Smooth muscle cell (in vitro differentiated cells): Measurements from ENCODE around the gene ENO2. TPM values are rescaled to one million over a fixed set of nuclear protein-coding genes. Genes with fewer than 3 reads are reported as not detected.
A peak's percentile ranks its signal among the peaks of the same experiment; 100 is the strongest.

Experiments used
- DNase-seq: peaks from one replicate; lab custom pipeline; 2025; ENCODE audit not compliant: unreplicated experiment; lab: John Stamatoyannopoulos, UW
- H2AFZ ChIP-seq: fragments of 200-600 bp; sonication (generic); 2 replicates; pipeline ENCODE4 v1.6.0; 2016; ENCODE audit warnings: antibody characterized with exemption, low read depth, mild to moderate bottlenecking
- H3F3A ChIP-seq: fragments of 200-600 bp; sonication (generic); 2 replicates; pipeline ENCODE4 v1.6.0; 2017; ENCODE audit warnings: antibody characterized with exemption, low read depth
- H3K27ac ChIP-seq: fragments of 200-600 bp; sonication (generic); 2 replicates; pipeline ENCODE4 v1.5.1; 2016; ENCODE audit warnings: low read depth, mild to moderate bottlenecking
- H3K27me3 ChIP-seq: fragments of 200-600 bp; sonication (generic); 2 replicates; pipeline ENCODE4 v1.6.1; 2016; ENCODE audit warnings: low read depth, mild to moderate bottlenecking
- H3K36me3 ChIP-seq: fragments of 200-600 bp; sonication (generic); 2 replicates; pipeline ENCODE4 v1.5.1; 2016; ENCODE audit warnings: low read depth
- H3K4me1 ChIP-seq: fragments of 200-600 bp; sonication (generic); 2 replicates; pipeline ENCODE4 v1.5.1; 2016; ENCODE audit warnings: low read depth
- H3K4me2 ChIP-seq: fragments of 200-600 bp; sonication (generic); 2 replicates; pipeline ENCODE4 v1.6.0; 2016; ENCODE audit warnings: mild to moderate bottlenecking
- H3K4me3 ChIP-seq: fragments of 200-600 bp; sonication (generic); 2 replicates; pipeline ENCODE4 v1.5.1; 2016; ENCODE audit warnings: mild to moderate bottlenecking
- H3K79me2 ChIP-seq: fragments of 200-600 bp; sonication (generic); 2 replicates; pipeline ENCODE4 v1.6.0; 2016; ENCODE audit warnings: low read depth, mild to moderate bottlenecking
- H3K9ac ChIP-seq: fragments of 200-600 bp; sonication (generic); 2 replicates; pipeline ENCODE4 v1.6.0; 2016; ENCODE audit warnings: low read depth
- H3K9me3 ChIP-seq: fragments of 200-600 bp; sonication (generic); replicated peaks from 2 replicates; pipeline ENCODE4 v1.5.1; 2016; ENCODE audit warnings: low read depth
- H4K20me1 ChIP-seq: fragments of 200-600 bp; sonication (generic); 2 replicates; pipeline ENCODE4 v1.6.0; 2016; ENCODE audit warnings: low read depth
- WGBS: methylation state at CpG from one replicate; pipeline ENCODE4 v1.1.7; 2016; ENCODE audit warnings: low lambda C conversion rate; 5-methylcytosine and 5-hydroxymethylcytosine counted together
- polyA plus RNA-seq: library from polyadenylated mRNA; unstranded; fragments of >200 nt; fragmentation: Nextera tagmentation; extraction: Ambion mirVana; gene quantifications from 2 replicates; pipeline ENCODE4 v1.2.1, GENCODE V29; 2016
- total RNA-seq: library from RNA; depleted of rRNA; stranded (reverse); fragments of >200 nt; gene quantifications from 2 replicates; pipeline ENCODE4 v1.2.3, GENCODE V29; 2014
- TF ChIP-seq, protein P1 (sequence below): fragments of 200-600 bp; sonication (generic); IDR thresholded peaks from 2 replicates; pipeline ENCODE4 v1.5.1; 2017; ENCODE audit warnings: borderline replicate concordance, mild to moderate bottlenecking, antibody characterized with exemption; ENCODE audit not compliant: insufficient read depth, poor library complexity, severe bottlenecking

Gene ENO2
- total and polyA plus RNA-seq, 2 experiments from 2014 or later = 52.5 to 105 TPM

GRCh38 chr12:6943389-6943721 is 29.0 kb downstream of the ENO2 start:
- H3K9me3 ChIP-seq = no peaks in the 10 kb centered on the region
- H3K79me2 ChIP-seq = no peaks in the 10 kb centered on the region
- no peaks in the 10 kb centered on the region for H3K36me3 ChIP-seq
- DNase-seq = no peak
- peak overlapping the region; percentile 98 for H3K27ac ChIP-seq
- H3K4me3 ChIP-seq = peak overlapping the region; percentile 60
- H3K4me2 ChIP-seq = peak overlapping the region; percentile 87
- peak overlapping the region; percentile 92 for H3K9ac ChIP-seq
- peaks cover 6% of the 10 kb centered on the region for H4K20me1 ChIP-seq
- H3F3A ChIP-seq = peaks cover 16% of the 10 kb centered on the region
- H3K4me1 ChIP-seq = peaks cover 12% of the 10 kb centered on the region
- WGBS = under 1% methylated on average over 13 of the region's 13 CpGs
- H3K27me3 ChIP-seq = no peaks in the 10 kb centered on the region
- no peak overlapping the region for H2AFZ ChIP-seq
- TF ChIP-seq, protein P1, sequence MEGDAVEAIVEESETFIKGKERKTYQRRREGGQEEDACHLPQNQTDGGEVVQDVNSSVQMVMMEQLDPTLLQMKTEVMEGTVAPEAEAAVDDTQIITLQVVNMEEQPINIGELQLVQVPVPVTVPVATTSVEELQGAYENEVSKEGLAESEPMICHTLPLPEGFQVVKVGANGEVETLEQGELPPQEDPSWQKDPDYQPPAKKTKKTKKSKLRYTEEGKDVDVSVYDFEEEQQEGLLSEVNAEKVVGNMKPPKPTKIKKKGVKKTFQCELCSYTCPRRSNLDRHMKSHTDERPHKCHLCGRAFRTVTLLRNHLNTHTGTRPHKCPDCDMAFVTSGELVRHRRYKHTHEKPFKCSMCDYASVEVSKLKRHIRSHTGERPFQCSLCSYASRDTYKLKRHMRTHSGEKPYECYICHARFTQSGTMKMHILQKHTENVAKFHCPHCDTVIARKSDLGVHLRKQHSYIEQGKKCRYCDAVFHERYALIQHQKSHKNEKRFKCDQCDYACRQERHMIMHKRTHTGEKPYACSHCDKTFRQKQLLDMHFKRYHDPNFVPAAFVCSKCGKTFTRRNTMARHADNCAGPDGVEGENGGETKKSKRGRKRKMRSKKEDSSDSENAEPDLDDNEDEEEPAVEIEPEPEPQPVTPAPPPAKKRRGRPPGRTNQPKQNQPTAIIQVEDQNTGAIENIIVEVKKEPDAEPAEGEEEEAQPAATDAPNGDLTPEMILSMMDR = no peak

- H3K4me1 ChIP-seq = peaks cover 10% of the 10 kb centered on the region
- H3K27ac ChIP-seq = peak within 1 kb of the TSS; percentile 98
- peak within 1 kb of the TSS; percentile 60 for H3K4me3 ChIP-seq
- TF ChIP-seq, protein P1 = no peak
- peaks cover 6% of the 10 kb centered on the region for H4K20me1 ChIP-seq
- no peaks in the 10 kb centered on the region for H3K9me3 ChIP-seq
- no peaks in the 10 kb centered on the region for H3K36me3 ChIP-seq
- H2AFZ ChIP-seq = no peak within 1 kb of the TSS
- H3K79me2 ChIP-seq = no peaks in the 10 kb centered on the region
- H3K9ac ChIP-seq = peak within 1 kb of the TSS; percentile 92
- H3K4me2 ChIP-seq = peak within 1 kb of the TSS; percentile 87
- peaks cover 14% of the 10 kb centered on the region for H3F3A ChIP-seq
- no peaks in the 10 kb centered on the region for H3K27me3 ChIP-seq
- under 1% methylated on average over 30 of the region's 31 CpGs for WGBS
- DNase-seq = no peak
These were observed 29.5 kb downstream of the ENO2 start, which contains the start of the genes C12orf57 and RNU7-1 for GRCh38 chr12:6943722-6944380. TSS of gene C12orf57 (plus strand) at chr12:6944022. CDS start at chr12:6944122, 100 bp downstream. TSS of gene RNU7-1 (plus strand) at chr12:6943816.

GRCh38 chr12:6944381-6945186 is 30.2 kb downstream of the ENO2 start:
- H3K4me2 ChIP-seq = peak overlapping the region; percentile 87
- H3K4me1 ChIP-seq = peaks cover 10% of the 10 kb centered on the region
- H3K9me3 ChIP-seq = no peaks in the 10 kb centered on the region
- no peak overlapping the region for H2AFZ ChIP-seq
- no peaks in the 10 kb centered on the region for H3K36me3 ChIP-seq
- WGBS = 5% methylated on average over 48 of the region's 48 CpGs
- H3F3A ChIP-seq = peaks cover 8% of the 10 kb centered on the region
- TF ChIP-seq, protein P1 = peak; percentile 58
- peaks cover 6% of the 10 kb centered on the region for H4K20me1 ChIP-seq
- H3K79me2 ChIP-seq = no peaks in the 10 kb centered on the region
- H3K4me3 ChIP-seq = peak overlapping the region; percentile 60
- peak overlapping the region; percentile 98 for H3K27ac ChIP-seq
- peak; percentile 65 for DNase-seq
- H3K27me3 ChIP-seq = no peaks in the 10 kb centered on the region
- H3K9ac ChIP-seq = peak overlapping the region; percentile 92
